ENCODE measurements around the gene CPED1. TPM values are rescaled to one million over a fixed set of nuclear protein-coding genes. Genes with fewer than 3 reads are reported as not detected.

CPED1 gene
- total RNA-seq, 1 donor from 2014 or later, result 4.3 TPM

- no peak for DNase-seq (ENCODE audit: low read depth, low spot score)
- Mint-ChIP-seq H3K27me3 (ENCODE audit: low read depth) (no peaks in the 10 kb centered on the region), H3K27ac (ENCODE audit: unreplicated experiment) (peak overlapping the region; percentile 80), H3K4me3 (no peak overlapping the region), H3K36me3 (ENCODE audit: low read depth) (no peaks in the 10 kb centered on the region), H3K9me3 (peaks cover 6% of the 10 kb centered on the region), H3K4me1 (peaks cover 10% of the 10 kb centered on the region)
- no peak for TF ChIP-seq CTCF (conservative IDR thresholded peaks at IDR 0.05)
Measured at GRCh38 chr7:121151774-121152221, 163.3 kb downstream of the CPED1 start.

- no peaks in the 10 kb centered on the region for H3K36me3 Mint-ChIP-seq (ENCODE audit: low read depth)
- H3K9me3 Mint-ChIP-seq, result peaks cover 9% of the 10 kb centered on the region
- H3K27me3 Mint-ChIP-seq (ENCODE audit: low read depth), result no peaks in the 10 kb centered on the region
- no peak overlapping the region for H3K27ac Mint-ChIP-seq (ENCODE audit: unreplicated experiment)
- DNase-seq (ENCODE audit: low read depth, low spot score), result no peak
- no peak for TF ChIP-seq CTCF (conservative IDR thresholded peaks at IDR 0.05)
- H3K4me1 Mint-ChIP-seq, result peaks cover 10% of the 10 kb centered on the region
- H3K4me3 Mint-ChIP-seq, result no peak overlapping the region
Measured at GRCh38 chr7:121153411-121153810, 164.9 kb downstream of the CPED1 start.

GRCh38 chr7:121153995-121154394 is 165.5 kb downstream of the CPED1 start:
- H3K9me3 Mint-ChIP-seq, result peaks cover 9% of the 10 kb centered on the region
- no peaks in the 10 kb centered on the region for H3K36me3 Mint-ChIP-seq (ENCODE audit: low read depth)
- no peak overlapping the region for H3K27ac Mint-ChIP-seq (ENCODE audit: unreplicated experiment)
- peaks cover 10% of the 10 kb centered on the region for H3K4me1 Mint-ChIP-seq
- DNase-seq (ENCODE audit: low read depth, low spot score), result no peak
- no peak for TF ChIP-seq CTCF (conservative IDR thresholded peaks at IDR 0.05)
- H3K27me3 Mint-ChIP-seq (ENCODE audit: low read depth), result no peaks in the 10 kb centered on the region
- H3K4me3 Mint-ChIP-seq, result no peak overlapping the region

GRCh38 chr7:121156825-121157224 is 168.3 kb downstream of the CPED1 start:
- no peaks in the 10 kb centered on the region for H3K27me3 Mint-ChIP-seq (ENCODE audit: low read depth)
- H3K4me1 Mint-ChIP-seq, result peaks cover 6% of the 10 kb centered on the region
- no peak for DNase-seq (ENCODE audit: low read depth, low spot score)
- TF ChIP-seq CTCF (conservative IDR thresholded peaks at IDR 0.05), result no peak
- H3K9me3 Mint-ChIP-seq, result peaks cover 7% of the 10 kb centered on the region
- no peaks in the 10 kb centered on the region for H3K36me3 Mint-ChIP-seq (ENCODE audit: low read depth)
- H3K4me3 Mint-ChIP-seq, result no peak overlapping the region
- no peak overlapping the region for H3K27ac Mint-ChIP-seq (ENCODE audit: unreplicated experiment)

GRCh38 chr7:121157341-121157751 is 168.8 kb downstream of the CPED1 start:
- Mint-ChIP-seq H3K36me3 (ENCODE audit: low read depth) (no peaks in the 10 kb centered on the region), H3K4me3 (no peak overlapping the region), H3K9me3 (peaks cover 7% of the 10 kb centered on the region), H3K27ac (ENCODE audit: unreplicated experiment) (no peak overlapping the region), H3K27me3 (ENCODE audit: low read depth) (no peaks in the 10 kb centered on the region), H3K4me1 (peaks cover 2% of the 10 kb centered on the region)
- no peak for TF ChIP-seq CTCF (conservative IDR thresholded peaks at IDR 0.05)
- no peak for DNase-seq (ENCODE audit: low read depth, low spot score)
